Hepatocyte (in vitro differentiated cells): ENCODE data around the gene SEC23IP.
"Not testable (repeated sequence)": the region's sequence is repeated elsewhere in the genome, so short reads cannot be mapped to it uniquely, and the experiment has no call there.

Experiments used
- CTCF ChIP-seq: fragments of 200-600 bp; sonication (generic); IDR thresholded peaks from 2 replicates; pipeline ENCODE4 v1.5.1; 2016; ENCODE audit warnings: antibody characterized with exemption, mild to moderate bottlenecking; ENCODE audit not compliant: poor library complexity
- EZH2 ChIP-seq: fragments of 200-600 bp; sonication (generic); IDR thresholded peaks from 2 replicates; pipeline ENCODE4 v1.6.1; 2016; ENCODE audit warnings: antibody characterized with exemption, mild to moderate bottlenecking, borderline replicate concordance

- TF ChIP-seq CTCF, EZH2: not testable (repeated sequence)
Observed at GRCh38 chr10:119907695-119908094, 15.2 kb downstream of the SEC23IP start.
